Measurements from ENCODE around the gene KSR1.

Gene KSR1

GRCh38 chr17:27475070-27475673 lies 18.9 kb downstream of the KSR1 start:
- DNase-seq, result no peak

DNA sequence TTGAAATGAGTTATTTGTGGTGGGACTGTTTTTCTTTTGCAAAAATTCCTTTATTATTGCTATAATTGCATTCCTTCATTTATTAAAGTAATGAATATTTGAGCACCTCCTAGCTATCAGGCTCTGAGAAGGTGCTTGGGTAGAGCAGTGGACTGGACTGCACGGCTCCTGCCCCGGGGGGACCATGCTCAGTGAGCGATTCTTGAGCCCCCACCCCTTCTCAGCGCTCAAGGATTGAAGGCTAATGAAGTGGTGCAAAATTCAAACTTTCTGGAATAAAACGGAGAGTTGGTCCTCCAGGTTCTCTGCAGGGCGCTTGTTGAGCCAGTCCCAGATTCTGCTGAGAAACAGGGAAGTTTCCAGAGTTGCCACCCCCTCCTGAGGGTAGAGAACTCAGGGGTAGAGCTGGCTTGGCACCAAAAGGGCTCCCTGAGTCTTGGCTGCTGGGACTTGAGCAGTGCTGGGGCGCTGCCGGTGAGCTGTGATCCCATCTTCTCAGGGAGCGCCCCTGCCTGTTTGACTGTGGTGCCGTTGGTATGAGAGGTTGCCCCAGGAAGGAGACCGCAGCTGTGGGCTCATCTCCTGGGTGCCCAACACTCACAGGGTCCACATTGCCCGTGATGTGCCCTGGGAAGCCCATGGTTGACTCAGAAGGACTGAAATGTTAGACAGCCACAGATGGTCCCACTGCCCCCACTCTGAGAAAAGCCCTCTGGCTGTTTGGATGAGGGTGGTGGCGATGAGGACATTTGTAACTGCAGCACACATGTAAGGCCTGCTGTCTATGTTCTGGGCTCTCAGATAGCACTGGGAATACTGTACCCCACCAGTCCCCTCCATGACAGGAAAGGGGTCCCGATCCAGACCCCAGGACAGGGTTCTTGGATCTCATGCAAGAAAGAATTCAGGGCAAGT lies 20.0 kb downstream of the KSR1 start:
- DNase-seq, result peak; percentile 5

- no peak for DNase-seq
Measured at GRCh38 chr17:27477050-27477888, 21.0 kb downstream of the KSR1 start.

DNA sequence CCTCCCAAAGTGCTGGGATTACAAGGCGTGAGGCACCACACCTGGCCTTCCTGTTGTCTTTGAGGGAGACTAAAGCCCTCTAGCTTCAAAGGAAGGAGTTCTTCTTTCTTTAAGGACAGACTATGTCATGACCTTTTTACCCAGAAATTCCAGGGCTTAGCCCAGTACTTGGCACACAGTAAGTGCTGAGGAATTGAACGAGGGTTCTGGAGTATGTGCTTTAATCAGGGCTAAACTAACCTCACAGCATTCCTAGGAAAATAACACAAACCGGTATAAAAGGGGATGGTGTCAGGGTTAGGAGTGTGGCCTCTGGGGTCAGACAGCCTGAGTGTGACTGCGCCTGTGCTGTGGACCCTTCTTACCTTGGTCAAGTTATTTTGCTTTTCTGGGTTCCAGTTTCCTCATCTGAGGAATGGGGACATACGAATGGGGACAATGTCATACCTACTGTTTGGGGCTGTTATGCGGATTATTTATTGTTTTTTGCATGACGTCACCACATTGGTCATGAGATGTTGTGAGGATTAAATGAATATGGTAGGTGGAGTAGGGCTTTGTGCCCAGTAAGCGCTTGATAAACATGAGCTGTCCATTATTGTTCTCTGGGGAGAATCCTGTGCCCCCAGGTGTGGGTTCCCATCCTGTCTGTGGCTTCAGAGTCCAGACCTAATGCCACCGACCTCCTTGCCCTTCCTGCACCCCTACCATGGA lies 21.9 kb downstream of the KSR1 start:
- no peak for DNase-seq

- no peak for DNase-seq
Measured at GRCh38 chr17:27478901-27479538, 22.8 kb downstream of the KSR1 start.

DNA sequence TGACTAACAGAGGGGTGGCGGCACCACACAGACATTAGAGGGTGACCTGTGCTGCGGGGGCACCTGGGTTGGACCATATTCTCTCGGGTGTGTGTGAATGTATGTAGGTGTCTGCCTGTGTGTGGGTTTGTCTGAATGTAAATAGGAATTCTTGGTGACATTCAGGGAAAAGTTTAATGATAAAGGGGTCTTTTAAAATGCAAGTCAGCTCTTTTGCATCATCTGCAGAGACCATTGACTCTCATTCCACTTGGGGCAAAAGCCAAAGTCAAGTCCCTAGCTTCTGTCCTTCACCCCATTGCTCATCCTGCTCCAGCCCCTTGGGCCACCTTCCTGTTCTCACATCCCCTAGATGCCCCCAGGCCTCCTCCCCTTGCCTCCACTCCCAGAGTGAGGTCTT lies 23.6 kb downstream of the KSR1 start:
- DNase-seq, result no peak

- no peak for DNase-seq
Measured at GRCh38 chr17:27480699-27481098, 24.5 kb downstream of the KSR1 start.

DNA sequence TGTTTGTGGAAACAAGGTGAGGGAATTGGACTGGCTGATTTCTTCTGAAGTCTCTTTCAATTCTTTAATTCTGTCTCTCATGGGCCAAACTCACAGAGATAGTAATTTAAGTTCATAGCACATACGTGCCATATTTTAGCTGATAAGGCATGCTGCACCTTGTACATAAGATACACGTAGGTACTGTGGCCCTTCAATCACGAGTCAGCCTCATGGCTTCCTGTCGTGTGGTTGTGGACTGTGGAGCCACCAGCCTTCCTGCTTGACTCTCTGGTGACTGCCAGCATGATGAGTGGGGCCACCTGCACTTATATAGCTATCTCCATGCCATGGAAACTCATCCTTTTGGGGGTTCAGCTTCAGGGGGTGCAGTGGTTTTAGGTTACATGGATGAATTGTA lies 25.1 kb downstream of the KSR1 start:
- no peak for DNase-seq

DNA sequence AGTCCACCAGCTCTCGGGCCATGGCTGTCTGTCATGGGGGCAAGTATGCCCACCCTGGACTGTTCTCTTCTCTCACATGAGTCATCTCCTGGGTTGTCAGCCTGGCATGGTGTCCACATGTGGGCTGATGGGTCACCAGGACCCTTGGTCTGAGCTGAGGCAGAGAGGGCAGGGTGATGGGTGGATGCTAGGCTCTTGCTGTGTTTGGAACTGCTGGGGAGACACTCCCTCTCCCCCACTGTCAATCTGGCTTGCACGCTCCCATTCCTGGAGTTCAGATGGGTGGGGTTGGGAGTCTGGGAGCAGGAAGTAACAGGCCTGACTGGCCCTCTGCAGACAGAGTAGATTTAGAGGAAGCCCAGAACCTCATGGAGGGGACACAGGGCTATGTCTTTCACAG lies 28.9 kb downstream of the KSR1 start:
- no peak for DNase-seq

GRCh38 chr17:27485716-27486495 lies 29.7 kb downstream of the KSR1 start:
- DNase-seq, result no peak

- DNase-seq, result no peak
Measured at GRCh38 chr17:27486741-27487140, 30.5 kb downstream of the KSR1 start.

- DNase-seq, result no peak
Measured at GRCh38 chr17:27488231-27488630, 32.0 kb downstream of the KSR1 start.

GRCh38 chr17:27489045-27489715 lies 32.9 kb downstream of the KSR1 start:
- peak; percentile 28 for DNase-seq

GRCh38 chr17:27490391-27490790 lies 34.1 kb downstream of the KSR1 start:
- DNase-seq, result no peak

GRCh38 chr17:27491713-27492190 lies 35.5 kb downstream of the KSR1 start:
- DNase-seq, result no peak

DNA sequence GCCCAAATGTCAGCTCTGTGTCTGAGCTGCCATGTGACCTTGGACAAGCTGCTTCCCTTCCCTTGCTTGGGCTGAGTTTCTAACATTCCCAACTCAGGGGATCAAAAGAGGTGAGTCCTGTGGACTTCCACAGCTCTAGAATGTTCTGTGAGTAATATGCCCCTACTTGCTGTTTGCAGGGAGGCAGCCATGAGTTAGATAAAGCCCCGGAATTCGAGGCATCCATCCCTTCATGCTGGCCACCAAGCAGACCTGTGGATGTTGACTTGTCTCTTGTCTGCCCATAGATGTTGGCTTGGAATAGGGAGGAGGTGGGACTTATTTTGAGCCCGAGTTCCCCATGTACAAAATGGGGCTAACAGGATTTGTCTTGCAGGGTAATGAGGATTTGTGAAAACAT lies 36.2 kb downstream of the KSR1 start:
- DNase-seq, result no peak

DNA sequence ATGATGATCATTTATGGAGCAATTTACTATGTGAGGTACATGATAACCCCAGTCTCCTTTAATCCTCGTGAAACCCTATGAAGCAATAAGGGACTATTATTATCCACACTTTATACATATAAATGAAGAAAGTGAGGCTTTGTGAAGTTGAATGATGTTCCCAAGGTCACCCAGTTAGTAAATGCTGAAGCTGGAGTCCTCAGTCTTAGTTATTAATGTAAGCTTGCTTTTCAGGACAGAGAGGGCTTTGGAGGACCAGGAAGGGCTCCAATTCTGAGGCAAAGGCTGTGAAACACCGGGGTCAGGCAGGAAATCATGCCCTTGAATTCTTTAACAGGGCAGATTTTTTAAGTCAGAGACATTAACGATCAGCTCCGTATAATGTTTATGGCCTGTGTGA lies 36.8 kb downstream of the KSR1 start:
- no peak for DNase-seq

- peak; percentile 60 for DNase-seq
Measured at GRCh38 chr17:27494192-27495091, 38.2 kb downstream of the KSR1 start.

DNA sequence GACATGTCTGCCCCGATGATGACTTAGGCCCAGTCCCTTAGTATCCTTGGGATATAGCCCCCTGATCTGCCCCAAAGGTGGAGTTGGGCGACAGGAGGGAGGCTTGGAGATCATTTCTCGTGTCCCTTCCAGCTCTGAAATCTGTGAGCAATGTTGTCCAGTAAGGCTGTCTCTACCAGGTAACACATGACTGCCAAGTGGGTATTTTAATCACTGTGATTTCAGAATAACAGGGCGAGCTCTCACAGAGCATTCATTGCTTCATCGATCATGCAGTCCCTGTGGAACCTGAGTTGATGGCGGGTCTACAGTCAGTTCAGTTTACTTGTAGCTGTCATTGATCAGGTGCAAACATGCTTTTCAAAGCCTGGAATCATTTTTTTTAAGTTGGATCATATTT lies 39.2 kb downstream of the KSR1 start:
- DNase-seq, result no peak

DNA sequence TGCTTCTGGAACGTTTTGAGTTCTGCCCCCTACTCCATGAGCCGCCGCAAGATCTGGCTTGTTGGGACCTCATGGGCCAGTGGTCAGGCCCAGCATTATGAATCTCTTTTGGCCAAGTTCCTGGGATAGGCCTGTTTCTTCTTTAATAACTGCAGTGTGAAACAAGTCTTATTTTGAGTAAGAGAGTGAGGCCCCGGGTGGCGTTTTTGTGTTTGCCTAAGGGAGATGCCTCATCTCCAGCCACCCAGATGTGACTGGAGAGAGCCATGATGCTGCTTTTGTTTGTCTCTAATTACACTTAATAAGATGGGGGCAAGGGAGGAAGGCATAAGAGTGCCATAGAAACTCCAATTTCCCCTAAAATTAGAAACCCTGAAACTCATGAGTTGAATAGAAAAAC lies 39.8 kb downstream of the KSR1 start:
- DNase-seq, result no peak
